GM10266 (cell line): Measurements from ENCODE around the gene MYH14.

Experiments
- DNase-seq: peaks from one replicate; pipeline ENCODE4 v3.0.0; 2012; ENCODE audit errors: extremely low spot score
- TF ChIP-seq, protein P1 (sequence below): IDR thresholded peaks from 2 replicates; pipeline ENCODE4 v1.5.1; 2012; ENCODE audit warnings: mild to moderate bottlenecking, low read depth; ENCODE audit not compliant: control insufficient read depth, insufficient read depth; ENCODE audit errors: missing control alignments

MYH14 gene

DNA sequence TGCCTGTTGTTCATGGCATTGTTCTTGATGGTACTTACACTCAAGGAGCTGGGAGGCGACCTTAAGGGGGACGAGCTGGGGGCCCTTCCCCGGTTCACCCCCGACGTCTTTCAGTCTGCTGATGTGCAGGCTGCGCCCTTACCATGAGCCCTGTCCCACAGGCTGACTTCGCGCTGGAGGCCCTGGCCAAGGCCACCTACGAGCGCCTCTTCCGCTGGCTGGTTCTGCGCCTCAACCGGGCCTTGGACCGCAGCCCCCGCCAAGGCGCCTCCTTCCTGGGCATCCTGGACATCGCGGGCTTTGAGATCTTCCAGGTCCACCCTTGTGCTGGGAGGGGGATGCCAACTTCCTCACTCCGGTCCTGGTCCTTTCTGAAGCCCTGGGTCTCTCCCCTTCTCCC lies 45.4 kb downstream of the MYH14 start:
- TF ChIP-seq, protein P1, sequence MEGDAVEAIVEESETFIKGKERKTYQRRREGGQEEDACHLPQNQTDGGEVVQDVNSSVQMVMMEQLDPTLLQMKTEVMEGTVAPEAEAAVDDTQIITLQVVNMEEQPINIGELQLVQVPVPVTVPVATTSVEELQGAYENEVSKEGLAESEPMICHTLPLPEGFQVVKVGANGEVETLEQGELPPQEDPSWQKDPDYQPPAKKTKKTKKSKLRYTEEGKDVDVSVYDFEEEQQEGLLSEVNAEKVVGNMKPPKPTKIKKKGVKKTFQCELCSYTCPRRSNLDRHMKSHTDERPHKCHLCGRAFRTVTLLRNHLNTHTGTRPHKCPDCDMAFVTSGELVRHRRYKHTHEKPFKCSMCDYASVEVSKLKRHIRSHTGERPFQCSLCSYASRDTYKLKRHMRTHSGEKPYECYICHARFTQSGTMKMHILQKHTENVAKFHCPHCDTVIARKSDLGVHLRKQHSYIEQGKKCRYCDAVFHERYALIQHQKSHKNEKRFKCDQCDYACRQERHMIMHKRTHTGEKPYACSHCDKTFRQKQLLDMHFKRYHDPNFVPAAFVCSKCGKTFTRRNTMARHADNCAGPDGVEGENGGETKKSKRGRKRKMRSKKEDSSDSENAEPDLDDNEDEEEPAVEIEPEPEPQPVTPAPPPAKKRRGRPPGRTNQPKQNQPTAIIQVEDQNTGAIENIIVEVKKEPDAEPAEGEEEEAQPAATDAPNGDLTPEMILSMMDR, result no peak
- DNase-seq, result no peak

DNA sequence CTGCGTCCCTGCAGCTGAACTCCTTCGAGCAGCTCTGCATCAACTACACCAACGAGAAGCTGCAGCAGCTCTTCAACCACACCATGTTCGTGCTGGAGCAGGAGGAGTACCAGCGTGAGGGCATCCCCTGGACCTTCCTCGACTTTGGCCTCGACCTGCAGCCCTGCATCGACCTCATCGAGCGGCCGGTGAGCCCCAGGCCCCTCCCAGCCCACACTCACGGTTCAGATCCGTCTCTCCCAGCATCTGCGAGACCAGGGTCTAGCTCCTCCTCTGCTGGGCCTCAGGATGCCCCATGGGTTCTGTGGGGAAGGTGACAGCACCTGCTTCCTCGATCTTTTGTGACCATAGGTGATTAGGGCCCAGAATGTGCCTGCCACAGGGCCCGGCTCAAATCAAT lies 46.2 kb downstream of the MYH14 start:
- TF ChIP-seq, protein P1, result no peak
- no peak for DNase-seq

DNA sequence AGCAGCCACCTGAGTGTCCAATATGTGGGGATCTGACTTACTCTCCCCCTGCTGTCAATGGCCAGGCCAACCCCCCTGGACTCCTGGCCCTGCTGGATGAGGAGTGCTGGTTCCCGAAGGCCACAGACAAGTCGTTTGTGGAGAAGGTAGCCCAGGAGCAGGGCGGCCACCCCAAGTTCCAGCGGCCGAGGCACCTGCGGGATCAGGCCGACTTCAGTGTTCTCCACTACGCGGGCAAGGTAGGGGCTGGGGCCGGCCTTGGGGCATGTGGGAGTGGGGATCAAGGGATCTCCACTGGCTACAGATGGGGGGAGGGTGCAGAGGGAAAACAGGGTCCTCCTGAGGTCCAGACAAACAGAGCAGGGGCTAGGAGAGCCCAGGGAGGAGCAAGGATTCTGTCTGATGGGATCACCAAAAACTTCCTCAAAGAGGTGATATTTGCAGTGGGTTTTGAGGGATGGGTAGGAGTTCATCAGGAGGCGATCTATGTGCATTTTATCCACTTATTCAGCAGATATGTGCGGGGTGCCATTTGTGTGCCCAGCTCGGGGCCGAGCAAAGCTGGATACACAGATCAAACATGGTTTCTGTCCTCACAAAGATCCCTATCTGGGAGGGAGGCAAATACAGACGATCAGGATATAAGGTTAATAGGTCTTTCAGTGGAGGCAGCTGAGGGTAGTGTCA lies 47.2 kb downstream of the MYH14 start:
- DNase-seq, result no peak
- TF ChIP-seq, protein P1, result no peak

DNA sequence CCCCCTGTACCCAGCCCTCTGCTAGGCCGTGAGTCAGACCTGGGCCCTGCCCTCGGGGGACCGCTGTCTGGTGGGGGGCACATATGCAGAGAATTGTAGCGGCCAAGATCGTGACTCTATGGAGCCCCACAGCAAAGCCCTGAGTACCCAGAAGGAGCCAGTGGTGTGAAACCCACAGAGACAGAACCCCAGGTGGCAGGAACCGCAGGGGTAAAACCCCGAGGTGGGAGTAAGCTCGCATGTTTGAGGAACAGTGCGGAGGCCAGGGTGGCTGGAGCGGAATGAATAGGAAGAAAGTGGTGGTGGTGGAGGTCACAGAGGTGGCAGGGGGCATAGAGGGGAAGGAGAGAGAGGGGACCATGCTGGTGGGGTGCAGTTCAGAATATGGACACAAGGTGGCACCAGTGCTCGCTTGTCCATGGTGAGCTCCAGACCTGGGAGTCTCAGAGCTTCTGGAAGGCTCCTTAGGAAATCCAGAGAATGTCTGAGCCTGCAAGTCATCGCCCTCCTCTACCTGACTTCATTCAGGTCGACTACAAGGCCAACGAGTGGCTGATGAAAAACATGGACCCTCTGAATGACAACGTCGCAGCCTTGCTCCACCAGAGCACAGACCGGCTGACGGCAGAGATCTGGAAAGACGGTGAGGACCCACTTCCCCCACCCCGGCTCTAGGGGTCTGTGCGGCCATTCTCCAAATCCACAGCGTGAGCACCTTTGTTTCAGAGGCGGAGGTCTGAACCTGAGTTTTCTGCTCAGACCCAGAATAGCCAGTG lies 48.9 kb downstream of the MYH14 start:
- TF ChIP-seq, protein P1, result peak; percentile 58
- peak; percentile 58 for DNase-seq

DNA sequence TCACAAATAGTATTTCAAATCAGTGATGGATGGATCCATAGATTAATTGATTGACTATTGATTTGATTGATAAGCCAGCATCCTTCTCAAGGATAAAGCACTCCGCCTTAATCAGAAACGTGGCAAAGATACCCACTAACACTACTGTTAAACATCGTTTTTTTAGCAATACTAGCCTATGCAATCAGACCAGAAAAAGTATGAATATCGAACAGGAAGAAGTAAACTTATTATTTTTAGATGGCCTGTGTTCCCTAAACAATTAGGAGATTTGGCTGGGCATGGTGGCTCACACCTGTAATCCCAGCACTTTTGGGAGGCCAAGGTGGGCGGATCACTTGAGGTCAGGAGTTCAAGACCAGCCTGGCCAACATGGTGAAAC lies 49.5 kb downstream of the MYH14 start:
- TF ChIP-seq, protein P1, result no peak
- no peak for DNase-seq

DNA sequence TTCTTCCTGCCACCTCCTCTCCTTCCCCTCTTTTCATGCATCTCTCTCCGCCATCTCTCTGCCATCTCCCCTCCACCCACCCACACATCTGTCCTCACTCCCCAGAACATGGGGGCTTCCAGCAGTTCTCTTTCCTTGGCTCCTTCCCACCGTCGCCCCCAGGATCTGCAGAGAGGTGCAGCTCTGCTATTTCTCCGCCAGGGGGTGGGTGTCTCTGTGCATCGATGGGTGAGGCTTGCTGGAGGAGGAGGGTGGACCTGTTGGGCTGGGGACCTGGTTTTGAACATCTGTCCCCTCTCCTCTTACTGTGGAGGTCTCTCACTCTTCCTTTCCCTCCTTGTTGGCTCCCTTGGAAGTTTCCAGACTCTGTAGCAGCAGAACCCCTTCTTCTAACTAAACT lies 51.7 kb downstream of the MYH14 start:
- TF ChIP-seq, protein P1, result no peak
- no peak for DNase-seq

DNA sequence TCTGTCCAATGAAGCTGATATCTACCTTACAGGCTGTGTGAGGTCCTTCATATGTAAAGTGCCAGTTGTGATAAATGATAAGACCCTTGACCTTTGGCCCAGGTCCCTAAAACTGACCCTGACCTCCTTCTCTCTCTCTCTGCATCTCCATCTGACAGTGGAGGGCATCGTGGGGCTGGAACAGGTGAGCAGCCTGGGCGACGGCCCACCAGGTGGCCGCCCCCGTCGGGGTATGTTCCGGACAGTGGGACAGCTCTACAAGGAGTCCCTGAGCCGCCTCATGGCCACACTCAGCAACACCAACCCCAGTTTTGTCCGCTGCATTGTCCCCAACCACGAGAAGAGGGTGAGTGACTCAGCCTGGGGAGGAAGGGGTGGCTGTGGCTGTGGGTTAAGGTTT lies 53.7 kb downstream of the MYH14 start:
- DNase-seq, result no peak
- TF ChIP-seq, protein P1, result no peak
